HG02852 (cell line): ENCODE measurements around the gene TH.

ENCODE experiments used
- ATAC-seq: cut with Tn5 transposase; IDR thresholded peaks from one replicate; pipeline ENCODE4 v1.9.1; 2021; ENCODE audit warnings: mild to moderate bottlenecking, moderate library complexity; ENCODE audit not compliant: unreplicated experiment

The TH gene

GRCh38 chr11:2115308-2115707 lies 56.3 kb downstream of the TH start:
- ATAC-seq: no peak

GRCh38 chr11:2114430-2115241 lies 57.0 kb downstream of the TH start:
- ATAC-seq: no peak
